Fibroblast of villous mesenchyme (primary cell): ENCODE results near the gene TMEM174. TPM values are rescaled to one million over a fixed set of nuclear protein-coding genes. Genes with fewer than 3 reads are reported as not detected.

Experiments used
- DNase-seq: peaks from one replicate; pipeline ENCODE4 v3.0.0-alpha.2; 2010; ENCODE audit warnings: low read depth
- H3K4me3 ChIP-seq: 2 replicates; pipeline ENCODE4 v1.5.1; 2011; ENCODE audit warnings: low read depth, mild to moderate bottlenecking, low read length
- total RNA-seq: library from RNA; depleted of rRNA; stranded (reverse); fragments of >200 nt; gene quantifications from 2 replicates; pipeline ENCODE4 v1.2.3, GENCODE V29; 2012
- TF ChIP-seq, protein P1 (sequence below): IDR thresholded peaks from 2 replicates; pipeline ENCODE4 v1.5.1; 2012; ENCODE audit warnings: low read depth, mild to moderate bottlenecking, low read length; ENCODE audit not compliant: insufficient read depth

TMEM174 gene
- total RNA-seq, 1 donor = not detected

DNA sequence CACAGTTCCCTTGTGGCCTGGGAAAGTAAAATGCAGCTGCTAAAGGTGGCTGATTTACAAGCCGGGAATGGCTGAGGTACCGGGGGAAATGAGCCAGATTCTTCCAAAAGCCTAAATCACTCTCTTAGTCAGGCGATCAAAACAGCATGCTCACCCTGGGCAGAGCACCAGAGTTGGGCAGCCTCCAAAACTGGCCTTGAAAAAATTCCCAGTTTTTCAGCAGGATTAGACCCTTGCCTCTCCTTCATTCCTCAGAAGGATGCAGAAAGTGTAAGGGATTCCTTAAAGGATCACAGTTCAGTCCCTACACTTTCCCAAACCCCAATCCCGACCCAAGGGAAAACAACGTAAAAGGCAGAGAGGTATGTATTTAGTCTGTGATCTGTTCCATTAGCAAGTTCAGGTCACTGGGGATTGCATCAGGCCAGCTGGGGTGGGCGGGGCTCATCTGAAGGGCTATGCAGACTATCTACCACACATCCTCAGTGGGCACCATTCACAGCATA, 16.9 kb downstream of the TMEM174 start:
- H3K4me3 ChIP-seq = no peak overlapping the region
- DNase-seq = peak; percentile 70
- TF ChIP-seq, protein P1, sequence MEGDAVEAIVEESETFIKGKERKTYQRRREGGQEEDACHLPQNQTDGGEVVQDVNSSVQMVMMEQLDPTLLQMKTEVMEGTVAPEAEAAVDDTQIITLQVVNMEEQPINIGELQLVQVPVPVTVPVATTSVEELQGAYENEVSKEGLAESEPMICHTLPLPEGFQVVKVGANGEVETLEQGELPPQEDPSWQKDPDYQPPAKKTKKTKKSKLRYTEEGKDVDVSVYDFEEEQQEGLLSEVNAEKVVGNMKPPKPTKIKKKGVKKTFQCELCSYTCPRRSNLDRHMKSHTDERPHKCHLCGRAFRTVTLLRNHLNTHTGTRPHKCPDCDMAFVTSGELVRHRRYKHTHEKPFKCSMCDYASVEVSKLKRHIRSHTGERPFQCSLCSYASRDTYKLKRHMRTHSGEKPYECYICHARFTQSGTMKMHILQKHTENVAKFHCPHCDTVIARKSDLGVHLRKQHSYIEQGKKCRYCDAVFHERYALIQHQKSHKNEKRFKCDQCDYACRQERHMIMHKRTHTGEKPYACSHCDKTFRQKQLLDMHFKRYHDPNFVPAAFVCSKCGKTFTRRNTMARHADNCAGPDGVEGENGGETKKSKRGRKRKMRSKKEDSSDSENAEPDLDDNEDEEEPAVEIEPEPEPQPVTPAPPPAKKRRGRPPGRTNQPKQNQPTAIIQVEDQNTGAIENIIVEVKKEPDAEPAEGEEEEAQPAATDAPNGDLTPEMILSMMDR = no peak

- H3K4me3 ChIP-seq = no peak overlapping the region
- TF ChIP-seq, protein P1 = no peak
- DNase-seq = no peak
Observed at GRCh38 chr5:73192370-73192769, 19.4 kb downstream of the TMEM174 start.

- no peak for DNase-seq
- TF ChIP-seq, protein P1 = no peak
- no peak overlapping the region for H3K4me3 ChIP-seq
Observed at GRCh38 chr5:73193592-73193991, 20.6 kb downstream of the TMEM174 start.

GRCh38 chr5:73196201-73196600, 23.2 kb downstream of the TMEM174 start:
- TF ChIP-seq, protein P1 = no peak
- no peak overlapping the region for H3K4me3 ChIP-seq
- DNase-seq = no peak

- TF ChIP-seq, protein P1 = no peak
- DNase-seq = no peak
- no peak overlapping the region for H3K4me3 ChIP-seq
Observed at GRCh38 chr5:73197637-73198257, 24.8 kb downstream of the TMEM174 start.

- TF ChIP-seq, protein P1 = no peak
- H3K4me3 ChIP-seq = no peak overlapping the region
- DNase-seq = no peak
Observed at GRCh38 chr5:73198833-73199592, 26.0 kb downstream of the TMEM174 start.
